Measurements from ENCODE around the gene PLET1. TPM values are rescaled to one million over a fixed set of nuclear protein-coding genes. Genes with fewer than 3 reads are reported as not detected.

The PLET1 gene
- total RNA-seq: not detected in 2 replicates

GRCh38 chr11:112260490-112260889 lies at the start of gene PLET1:
Gene PLET1, minus strand, starts transcription at chr11:112260860. Its CDS starts 271 bp downstream, at chr11:112260589.
- Mint-ChIP-seq H3K4me3 (no peak within 1 kb of the TSS), H3K9me3 (no peaks in the 10 kb centered on the region), H3K4me1 (no peaks in the 10 kb centered on the region), H3K36me3 (ENCODE audit: low read depth) (no peaks in the 10 kb centered on the region), H3K27ac (no peak within 1 kb of the TSS), H3K27me3 (no peaks in the 10 kb centered on the region)
- no peak for DNase-seq
- intact Hi-C loops (cut with micrococcal nuclease): no loop called here

- DNase-seq: no peak
These were observed 49.8 kb upstream of the PLET1 start for GRCh38 chr11:112310419-112310818.

GRCh38 chr11:112308651-112309050 lies 48.0 kb upstream of the PLET1 start:
- no peak overlapping the region for H3K27ac Mint-ChIP-seq
- H3K36me3 Mint-ChIP-seq (ENCODE audit: low read depth): peaks cover 2% of the 10 kb centered on the region
- H3K9me3 Mint-ChIP-seq: peaks cover 9% of the 10 kb centered on the region
- no peaks in the 10 kb centered on the region for H3K4me1 Mint-ChIP-seq
- intact Hi-C loops (cut with micrococcal nuclease): no loop called here
- DNase-seq: no peak
- H3K4me3 Mint-ChIP-seq: no peak overlapping the region
- H3K27me3 Mint-ChIP-seq: peaks cover 2% of the 10 kb centered on the region

More at GRCh38 chr11:112310419-112310818, 49.8 kb upstream of the PLET1 start:
- peaks cover 9% of the 10 kb centered on the region for H3K9me3 Mint-ChIP-seq
- no peak overlapping the region for H3K4me3 Mint-ChIP-seq
- H3K27ac Mint-ChIP-seq: no peak overlapping the region
- intact Hi-C loops (cut with micrococcal nuclease): no loop called here
- no peaks in the 10 kb centered on the region for H3K4me1 Mint-ChIP-seq
- peaks cover 2% of the 10 kb centered on the region for H3K36me3 Mint-ChIP-seq (ENCODE audit: low read depth)
- peaks cover 2% of the 10 kb centered on the region for H3K27me3 Mint-ChIP-seq

- no peak overlapping the region for H3K4me3 Mint-ChIP-seq
These were observed 47.0 kb upstream of the PLET1 start for GRCh38 chr11:112307616-112308015.

GRCh38 chr11:112306230-112306629 lies 45.6 kb upstream of the PLET1 start:
- peaks cover 9% of the 10 kb centered on the region for H3K9me3 Mint-ChIP-seq
- H3K27me3 Mint-ChIP-seq: peaks cover 2% of the 10 kb centered on the region
- H3K4me1 Mint-ChIP-seq: peaks cover 5% of the 10 kb centered on the region
- DNase-seq: peak; percentile 32
- H3K36me3 Mint-ChIP-seq (ENCODE audit: low read depth): peaks cover 2% of the 10 kb centered on the region
- intact Hi-C loops (cut with micrococcal nuclease): no loop called here
- H3K27ac Mint-ChIP-seq: no peak overlapping the region
- H3K4me3 Mint-ChIP-seq: no peak overlapping the region

More at GRCh38 chr11:112307616-112308015, 47.0 kb upstream of the PLET1 start:
- H3K4me1 Mint-ChIP-seq: no peaks in the 10 kb centered on the region
- no peak overlapping the region for H3K27ac Mint-ChIP-seq
- peak; percentile 20 for DNase-seq
- intact Hi-C loops (cut with micrococcal nuclease): no loop called here
- H3K36me3 Mint-ChIP-seq (ENCODE audit: low read depth): peaks cover 2% of the 10 kb centered on the region
- peaks cover 9% of the 10 kb centered on the region for H3K9me3 Mint-ChIP-seq
- peaks cover 2% of the 10 kb centered on the region for H3K27me3 Mint-ChIP-seq

GRCh38 chr11:112304914-112305313 lies 44.3 kb upstream of the PLET1 start:
- peaks cover 7% of the 10 kb centered on the region for H3K4me1 Mint-ChIP-seq
- peaks cover 2% of the 10 kb centered on the region for H3K36me3 Mint-ChIP-seq (ENCODE audit: low read depth)
- DNase-seq: peak; percentile 47
- H3K27ac Mint-ChIP-seq: no peak overlapping the region
- no peak overlapping the region for H3K4me3 Mint-ChIP-seq
- intact Hi-C loops (cut with micrococcal nuclease): no loop called here
- peaks cover 9% of the 10 kb centered on the region for H3K9me3 Mint-ChIP-seq
- no peaks in the 10 kb centered on the region for H3K27me3 Mint-ChIP-seq

- Mint-ChIP-seq H3K36me3 (ENCODE audit: low read depth) (peaks cover 2% of the 10 kb centered on the region), H3K4me3 (no peak overlapping the region), H3K9me3 (peaks cover 5% of the 10 kb centered on the region), H3K27me3 (no peaks in the 10 kb centered on the region), H3K4me1 (peaks cover 10% of the 10 kb centered on the region), H3K27ac (no peak overlapping the region)
- peak; percentile 31 for DNase-seq
- intact Hi-C loops (cut with micrococcal nuclease): no loop called here
These were observed 43.0 kb upstream of the PLET1 start for GRCh38 chr11:112303616-112304015.

GRCh38 chr11:112302226-112302868 lies 41.7 kb upstream of the PLET1 start:
- peak; percentile 46 for DNase-seq
- intact Hi-C loops (cut with micrococcal nuclease): no loop called here
- Mint-ChIP-seq H3K4me3 (no peak overlapping the region), H3K27ac (no peak overlapping the region), H3K27me3 (no peaks in the 10 kb centered on the region), H3K4me1 (peaks cover 19% of the 10 kb centered on the region), H3K36me3 (ENCODE audit: low read depth) (no peaks in the 10 kb centered on the region), H3K9me3 (no peaks in the 10 kb centered on the region)

- Mint-ChIP-seq H3K27ac (no peak overlapping the region), H3K27me3 (no peaks in the 10 kb centered on the region), H3K36me3 (ENCODE audit: low read depth) (no peaks in the 10 kb centered on the region), H3K4me3 (no peak overlapping the region), H3K4me1 (peaks cover 28% of the 10 kb centered on the region), H3K9me3 (no peaks in the 10 kb centered on the region)
- no peak for DNase-seq
- intact Hi-C loops (cut with micrococcal nuclease): no loop called here
These were observed 39.6 kb upstream of the PLET1 start for GRCh38 chr11:112300094-112300786.

GRCh38 chr11:112298535-112298934 lies 37.9 kb upstream of the PLET1 start:
- peaks cover 28% of the 10 kb centered on the region for H3K4me1 Mint-ChIP-seq
- no peaks in the 10 kb centered on the region for H3K27me3 Mint-ChIP-seq
- no peaks in the 10 kb centered on the region for H3K9me3 Mint-ChIP-seq
- no peaks in the 10 kb centered on the region for H3K36me3 Mint-ChIP-seq (ENCODE audit: low read depth)
- H3K27ac Mint-ChIP-seq: no peak overlapping the region
- intact Hi-C loops (cut with micrococcal nuclease): loop anchor here (10.0 kb wide), 1 partner anchor 156 kb away; no protein-coding TSS in a partner anchor
- H3K4me3 Mint-ChIP-seq: no peak overlapping the region
- DNase-seq: no peak

- H3K27me3 Mint-ChIP-seq: peaks cover 2% of the 10 kb centered on the region
- DNase-seq: peak; percentile 80
- intact Hi-C loops (cut with micrococcal nuclease): loop anchor here (10.0 kb wide), 1 partner anchor 157 kb away; no protein-coding TSS in a partner anchor
- peak overlapping the region; percentile 65 for H3K4me3 Mint-ChIP-seq
- peak overlapping the region; percentile 71 for H3K27ac Mint-ChIP-seq
- peaks cover 29% of the 10 kb centered on the region for H3K4me1 Mint-ChIP-seq
- no peaks in the 10 kb centered on the region for H3K36me3 Mint-ChIP-seq (ENCODE audit: low read depth)
- no peaks in the 10 kb centered on the region for H3K9me3 Mint-ChIP-seq
These were observed 36.7 kb upstream of the PLET1 start for GRCh38 chr11:112297248-112297866.

- H3K4me3 Mint-ChIP-seq: no peak overlapping the region
These were observed 35.4 kb upstream of the PLET1 start for GRCh38 chr11:112296044-112296443.

GRCh38 chr11:112294688-112295340 lies 34.2 kb upstream of the PLET1 start:
- Mint-ChIP-seq H3K27me3 (peaks cover 12% of the 10 kb centered on the region), H3K36me3 (ENCODE audit: low read depth) (peaks cover 3% of the 10 kb centered on the region), H3K9me3 (no peaks in the 10 kb centered on the region), H3K4me1 (peaks cover 34% of the 10 kb centered on the region), H3K27ac (no peak overlapping the region), H3K4me3 (no peak overlapping the region)
- no peak for DNase-seq
- intact Hi-C loops (cut with micrococcal nuclease): loop anchor here (10.0 kb wide), 1 partner anchor 160 kb away; no protein-coding TSS in a partner anchor

More at GRCh38 chr11:112296044-112296443, 35.4 kb upstream of the PLET1 start:
- peaks cover 12% of the 10 kb centered on the region for H3K27me3 Mint-ChIP-seq
- peaks cover 3% of the 10 kb centered on the region for H3K36me3 Mint-ChIP-seq (ENCODE audit: low read depth)
- intact Hi-C loops (cut with micrococcal nuclease): loop anchor here (10.0 kb wide), 1 partner anchor 159 kb away; no protein-coding TSS in a partner anchor
- no peaks in the 10 kb centered on the region for H3K9me3 Mint-ChIP-seq
- H3K27ac Mint-ChIP-seq: no peak overlapping the region
- peaks cover 29% of the 10 kb centered on the region for H3K4me1 Mint-ChIP-seq
- no peak for DNase-seq
